HG02943 (cell line): Measurements from ENCODE around the gene MAD1L1.

Experiments used
- ATAC-seq: cut with Tn5 transposase; IDR thresholded peaks from one replicate; pipeline ENCODE4 v1.9.1; 2021; ENCODE audit warnings: mild to moderate bottlenecking, low read depth, moderate library complexity; ENCODE audit not compliant: unreplicated experiment

MAD1L1 gene

GRCh38 chr7:2095436-2095835 is 137.3 kb downstream of the MAD1L1 start:
- no peak for ATAC-seq

DNA sequence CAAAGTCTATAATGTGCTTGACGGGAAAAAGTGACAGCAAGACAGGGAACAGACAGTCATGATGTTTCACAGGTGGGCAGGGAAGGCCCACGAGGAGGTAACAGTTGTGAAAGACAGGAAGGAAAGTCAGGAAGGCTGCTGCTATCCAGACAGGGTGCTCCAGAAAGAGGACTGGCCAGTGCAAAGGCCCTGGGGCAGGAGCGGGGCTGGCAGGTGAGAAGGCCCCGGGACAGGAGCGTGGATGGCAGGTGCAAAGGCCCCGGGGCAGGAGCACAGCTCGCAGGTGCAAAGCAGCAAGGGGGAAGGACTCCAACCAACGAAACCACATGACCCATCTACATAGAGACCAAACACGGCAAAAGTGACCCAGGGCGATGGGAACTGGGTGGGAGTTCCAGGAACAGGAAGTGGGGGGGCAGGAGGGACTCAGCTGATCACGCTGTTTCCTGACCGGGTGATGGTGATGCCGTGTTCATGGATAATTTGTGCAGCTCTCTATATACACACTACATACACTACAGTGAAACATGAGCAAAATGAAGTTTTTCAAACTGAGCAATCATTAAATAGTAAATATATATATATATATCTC is 138.2 kb downstream of the MAD1L1 start:
- ATAC-seq: no peak

- no peak for ATAC-seq
Measured at GRCh38 chr7:2093843-2094220, 138.9 kb downstream of the MAD1L1 start.

GRCh38 chr7:2093215-2093842 is 139.4 kb downstream of the MAD1L1 start:
- no peak for ATAC-seq

GRCh38 chr7:2092279-2092678 is 140.5 kb downstream of the MAD1L1 start:
- ATAC-seq: no peak

DNA sequence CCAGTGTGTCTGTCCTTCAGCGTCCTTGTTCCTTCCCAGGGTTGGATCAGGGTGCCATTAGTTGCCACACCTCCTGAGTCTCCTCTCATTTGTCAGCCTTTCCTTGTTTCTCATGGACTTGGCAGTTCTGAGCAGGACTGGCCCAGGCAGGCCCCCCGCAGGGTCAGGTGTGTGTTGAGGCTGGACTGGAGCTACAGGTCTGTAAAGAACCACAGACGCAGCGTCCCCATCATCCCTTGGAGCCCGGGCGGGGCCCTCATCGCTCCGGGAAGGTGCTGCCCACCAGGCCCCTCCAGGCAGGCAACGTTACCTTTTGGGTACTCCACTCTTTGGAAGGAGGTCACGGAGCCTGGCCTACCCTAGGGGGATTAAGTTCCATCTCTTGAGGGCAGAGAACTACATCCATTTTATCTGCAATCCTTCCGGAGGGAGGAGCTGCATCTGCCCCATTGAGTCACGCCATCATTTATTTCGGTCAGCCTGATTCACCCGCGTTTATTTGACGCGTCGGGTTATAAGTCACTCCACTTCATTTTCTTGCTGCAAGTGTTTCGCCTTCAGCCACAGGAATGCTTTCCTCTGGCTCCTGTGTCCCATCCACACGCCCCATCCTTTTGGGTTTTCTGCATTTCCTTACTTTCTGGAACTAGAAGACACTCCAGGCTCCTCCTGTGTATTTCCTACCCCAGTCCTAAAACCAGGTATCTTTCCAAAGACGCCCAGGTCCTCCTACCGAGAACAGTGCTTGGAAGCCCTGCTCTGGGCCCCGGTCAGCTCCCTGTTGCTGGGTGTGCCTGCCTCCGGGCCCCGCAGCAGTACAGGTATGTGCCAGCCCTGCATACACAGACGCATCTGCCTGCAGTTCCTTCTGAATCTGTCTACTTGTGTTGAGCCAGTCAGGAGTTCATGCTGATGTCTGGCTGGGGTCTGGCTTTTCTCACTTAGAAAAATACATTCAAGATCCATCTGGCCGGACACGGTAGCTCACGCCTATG is 141.9 kb downstream of the MAD1L1 start:
- no peak for ATAC-seq

DNA sequence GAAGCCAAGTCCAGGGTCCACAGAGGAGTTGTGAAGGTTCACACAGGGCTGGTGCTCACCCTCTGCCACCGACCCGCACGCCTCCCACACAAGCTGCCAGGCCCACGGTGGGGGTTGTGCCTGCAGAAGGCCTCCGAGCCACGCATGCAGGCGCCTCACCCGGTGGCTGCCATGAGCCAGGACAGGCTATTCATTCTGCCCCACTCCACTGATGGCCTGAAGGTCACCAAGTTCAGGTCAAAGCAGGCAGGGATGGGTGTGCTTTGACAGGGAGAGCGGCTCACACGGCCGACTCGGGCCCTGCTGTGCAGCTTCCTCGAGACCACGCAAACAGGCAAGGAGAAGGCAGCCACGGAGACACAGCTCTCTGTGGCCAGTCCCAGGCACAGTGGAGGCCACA is 143.9 kb downstream of the MAD1L1 start:
- no peak for ATAC-seq

- no peak for ATAC-seq
Measured at GRCh38 chr7:2087744-2088143, 145.0 kb downstream of the MAD1L1 start.

- ATAC-seq: no peak
Measured at GRCh38 chr7:2086229-2086628, 146.5 kb downstream of the MAD1L1 start.

GRCh38 chr7:2085804-2086203 is 146.9 kb downstream of the MAD1L1 start:
- ATAC-seq: no peak

DNA sequence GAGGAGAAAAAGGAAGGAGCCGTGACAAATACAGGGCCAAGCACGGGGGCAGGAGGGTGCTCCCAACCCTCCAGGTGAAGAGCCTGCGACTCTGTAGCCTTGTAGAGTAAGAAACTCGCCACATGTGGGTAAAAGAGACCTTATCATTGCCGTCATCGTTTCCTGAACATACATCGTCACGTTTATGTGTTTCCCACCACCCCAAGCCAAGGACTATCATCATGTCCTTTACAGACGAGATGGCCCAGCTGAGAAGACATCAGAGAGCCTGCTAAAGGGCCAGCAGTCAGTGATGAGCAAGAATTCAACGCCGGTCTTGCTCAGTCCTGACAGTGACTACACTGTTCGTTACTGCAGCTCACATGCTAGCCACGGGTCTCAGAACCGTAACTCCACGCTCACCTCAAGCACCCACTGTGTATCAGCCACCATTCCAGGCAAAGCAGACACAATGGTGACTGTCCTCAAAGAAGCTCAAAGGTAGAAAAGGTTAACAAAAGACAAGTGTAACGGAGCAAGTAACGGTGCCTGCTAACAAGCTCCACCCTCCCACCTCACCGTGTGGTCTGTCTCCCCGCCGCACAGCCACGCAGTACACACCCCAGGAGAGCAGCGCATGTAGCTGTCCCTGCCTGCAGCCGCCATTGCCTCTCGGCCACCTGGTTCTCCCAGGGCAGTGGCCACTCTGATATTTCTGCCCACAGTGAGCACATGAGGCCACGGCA is 147.8 kb downstream of the MAD1L1 start:
- ATAC-seq: no peak

DNA sequence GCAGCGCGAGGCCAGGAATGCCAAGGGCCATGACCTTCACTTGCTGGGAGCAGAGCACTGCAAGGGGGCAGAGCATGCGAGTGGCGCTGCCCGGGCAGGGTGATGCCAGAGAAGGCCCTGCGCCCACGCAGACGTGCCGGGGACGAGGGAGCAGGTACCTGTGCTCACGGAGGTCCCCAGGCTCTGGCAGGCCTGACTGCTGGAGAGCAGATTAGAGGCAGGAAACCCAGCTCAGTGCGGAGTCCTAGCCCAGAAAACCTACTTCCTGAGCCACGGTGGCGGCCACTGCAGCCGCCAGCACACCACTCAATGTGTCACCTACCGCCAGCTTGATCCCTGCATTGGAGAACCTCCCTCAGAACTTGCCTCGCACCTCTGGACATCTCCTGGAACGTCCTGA is 148.4 kb downstream of the MAD1L1 start:
- no peak for ATAC-seq

GRCh38 chr7:2083362-2083761 is 149.4 kb downstream of the MAD1L1 start:
- no peak for ATAC-seq

- no peak for ATAC-seq
Measured at GRCh38 chr7:2082139-2082998, 150.4 kb downstream of the MAD1L1 start.

GRCh38 chr7:2081526-2082135 is 151.1 kb downstream of the MAD1L1 start:
- no peak for ATAC-seq

GRCh38 chr7:2080477-2080876 is 152.3 kb downstream of the MAD1L1 start:
- no peak for ATAC-seq

GRCh38 chr7:2080060-2080387 is 152.7 kb downstream of the MAD1L1 start:
- ATAC-seq: no peak

- no peak for ATAC-seq
Measured at GRCh38 chr7:2079332-2080059, 153.2 kb downstream of the MAD1L1 start.

DNA sequence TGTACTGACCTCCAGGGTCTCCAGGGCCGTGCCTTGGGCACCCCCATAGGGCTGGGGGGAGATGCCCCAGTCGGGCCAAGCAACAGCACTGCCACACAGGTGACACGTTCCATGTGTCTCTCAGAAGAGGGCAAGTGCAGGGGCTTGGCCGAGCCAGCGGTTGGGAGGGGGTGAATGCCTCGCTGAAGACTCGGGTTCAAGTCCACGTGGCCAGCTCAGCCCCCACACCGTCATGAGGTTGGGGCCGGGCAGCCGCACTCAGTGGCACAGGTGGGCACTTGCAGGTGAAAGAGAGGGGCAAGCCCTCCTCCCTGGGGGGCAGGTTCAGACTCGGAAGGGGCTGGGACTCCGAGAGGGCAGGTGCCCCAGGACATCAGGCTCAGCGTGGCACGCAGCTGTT is 153.8 kb downstream of the MAD1L1 start:
- ATAC-seq: no peak
